SK-N-SH (cell line): ENCODE measurements around the gene CNOT1. TPM values are rescaled to one million over a fixed set of nuclear protein-coding genes. Genes with fewer than 3 reads are reported as not detected.

Experiments used
- CTCF ChIA-PET: fragments of 300-600, 350-600 bp; formaldehyde crosslinking; extraction: SDS; loops from one replicate; lab custom pipeline; 2021; lab: Yijun Ruan, JAX
- POLR2A ChIA-PET: fragments of 350-600 bp; sonication (Branson Sonifier 250); formaldehyde crosslinking; extraction: SDS; loops from one replicate; lab custom pipeline; 2020; ENCODE audit warnings: antibody characterized with exemption, inconsistent platforms; lab: Yijun Ruan, JAX
- DNase-seq: peaks from one replicate; pipeline ENCODE4 v3.0.0; 2012
- H2AFZ ChIP-seq: fragments of 200-600 bp; sonication (generic); 2 replicates; pipeline ENCODE4 v1.8.1; 2016; ENCODE audit warnings: antibody characterized with exemption, mild to moderate bottlenecking, low read depth
- H3F3A ChIP-seq: fragments of 200-600 bp; sonication (generic); replicated peaks from 2 replicates; pipeline ENCODE3; 2016; ENCODE audit warnings: antibody characterized with exemption, mild to moderate bottlenecking; ENCODE audit not compliant: insufficient read depth
- H3K27ac ChIP-seq, 2 experiments: fragments of 200-500 bp in 1 of 2; fragments of 200-600 bp in 1 of 2; sonication (Bioruptor generic) in 1 of 2; sonication (generic), shearing (Covaris generic) in 1 of 2; 2 replicates each; pipeline versions ENCODE4 v1.5.1 to v1.6.1; 2014 to 2016; ENCODE audit warnings: low read depth in 2 of 2, inconsistent platforms in 1 of 2, low read length in 1 of 2, mild to moderate bottlenecking in 1 of 2, mixed read lengths in 1 of 2
- H3K27me3 ChIP-seq: fragments of 200-600 bp; sonication (generic), shearing (Covaris generic); 2 replicates; pipeline ENCODE4 v1.6.1; 2016; ENCODE audit warnings: mixed run types; ENCODE audit not compliant: insufficient read depth
- H3K36me3 ChIP-seq, 2 experiments: fragments of 200-500 bp in 1 of 2; fragments of 200-600 bp in 1 of 2; sonication (Bioruptor generic) in 1 of 2; sonication (generic) in 1 of 2; replicated peaks in 1 of 2; 2 replicates each; pipeline versions ENCODE3 to v1.5.1; 2014 to 2016; ENCODE audit warnings: low read length in 1 of 2, mild to moderate bottlenecking in 1 of 2; ENCODE audit not compliant: insufficient read depth in 2 of 2, control insufficient read depth in 1 of 2
- H3K4me1 ChIP-seq, 2 experiments: fragments of 200-500 bp in 1 of 2; fragments of 200-600 bp in 1 of 2; sonication (Bioruptor generic) in 1 of 2; sonication (generic), shearing (Covaris generic) in 1 of 2; 2 replicates each; pipeline versions ENCODE4 v1.5.1 to v1.6.1; 2014 to 2016; ENCODE audit warnings: low read depth in 1 of 2, low read length in 1 of 2, mixed run types in 1 of 2; ENCODE audit not compliant: insufficient read depth in 2 of 2, control insufficient read depth in 1 of 2
- H3K4me2 ChIP-seq: fragments of 200-600 bp; sonication (generic), shearing (Covaris generic); 2 replicates; pipeline ENCODE4 v1.6.1; 2017; ENCODE audit warnings: mixed run types
- H3K4me3 ChIP-seq, 2 experiments: fragments of 200-500 bp in 1 of 2; fragments of 200-600 bp in 1 of 2; sonication (Bioruptor generic) in 1 of 2; sonication (generic), shearing (Covaris generic) in 1 of 2; 2 replicates each; pipeline versions ENCODE4 v1.5.1 to v1.8.1; 2014 to 2016; ENCODE audit warnings: low read depth in 2 of 2, inconsistent platforms in 1 of 2, low read length in 1 of 2, mild to moderate bottlenecking in 1 of 2, mixed read lengths in 1 of 2, moderate library complexity in 1 of 2
- H3K79me2 ChIP-seq: fragments of 200-600 bp; sonication (generic); 2 replicates; pipeline ENCODE4 v1.8.1; 2017; ENCODE audit warnings: mild to moderate bottlenecking; ENCODE audit not compliant: insufficient read depth
- H3K9ac ChIP-seq: fragments of 200-600 bp; sonication (generic); 2 replicates; pipeline ENCODE4 v1.6.1; 2017; ENCODE audit warnings: mixed run types
- H3K9me2 ChIP-seq: fragments of 200-600 bp; sonication (generic); 2 replicates; pipeline ENCODE4 v1.6.1; 2017; ENCODE audit warnings: mixed run types
- H3K9me3 ChIP-seq: fragments of 200-600 bp; sonication (generic); 2 replicates; pipeline ENCODE4 v1.6.1; 2017; ENCODE audit warnings: mixed run types, mild to moderate bottlenecking, moderate library complexity
- H4K20me1 ChIP-seq: fragments of 200-600 bp; sonication (generic); 2 replicates; pipeline ENCODE4 v1.6.1; 2017; ENCODE audit warnings: mild to moderate bottlenecking, mixed run types; ENCODE audit not compliant: insufficient read depth
- CHD2 ChIP-seq: fragments of 150-350 bp; IDR thresholded peaks from 2 replicates; pipeline ENCODE4 v1.6.1; 2018; ENCODE audit warnings: low read length; ENCODE audit not compliant: partially characterized antibody
- FOXM1 ChIP-seq: IDR thresholded peaks from 2 replicates; pipeline ENCODE4 v1.4.0; 2012; ENCODE audit warnings: low read depth, mild to moderate bottlenecking
- GABPA ChIP-seq: IDR thresholded peaks from 2 replicates; pipeline ENCODE4 v1.4.0; 2012; ENCODE audit warnings: low read depth, mild to moderate bottlenecking
- IRF3 ChIP-seq: fragments of 150-350 bp; IDR thresholded peaks from 2 replicates; pipeline ENCODE4 v1.6.1; 2016; ENCODE audit warnings: mild to moderate bottlenecking, low read depth, low read length
- JUND ChIP-seq: IDR thresholded peaks from 2 replicates; pipeline ENCODE4 v1.4.0; 2012
- RFX5 ChIP-seq: IDR thresholded peaks from 2 replicates; pipeline ENCODE4 v1.6.1; 2012; ENCODE audit warnings: mild to moderate bottlenecking, improper control_type of control experiment, low read length
- SMC3 ChIP-seq: IDR thresholded peaks from 2 replicates; pipeline ENCODE4 v1.6.1; 2012; ENCODE audit warnings: low read depth, low read length, improper control_type of control experiment
- TEAD4 ChIP-seq: IDR thresholded peaks from 2 replicates; pipeline ENCODE4 v1.4.0; 2012; ENCODE audit warnings: mild to moderate bottlenecking, borderline replicate concordance; ENCODE audit not compliant: insufficient read depth
- ZBTB33 ChIP-seq: IDR thresholded peaks from 2 replicates; pipeline ENCODE4 v1.4.0; 2012; ENCODE audit warnings: low read depth, borderline replicate concordance
- WGBS: methylation state at CpG from one replicate; pipeline ENCODE4 v1.1.6; 2017; ENCODE audit warnings: low lambda C conversion rate; 5-methylcytosine and 5-hydroxymethylcytosine counted together
- polyA plus RNA-seq, 3 experiments: library from polyadenylated mRNA; depleted of rRNA; stranded (reverse); fragments of >200 nt; gene quantifications; 2 replicates each; pipeline ENCODE4 v1.2.3, GENCODE V29; 2012

CNOT1 gene
- polyA plus RNA-seq, 1 of the 3 experiments (the other 2 are of a cell fraction): 77.8 TPM

GRCh38 chr16:58478427-58478826 is 151.2 kb downstream of the CNOT1 start:
- WGBS: 92% methylated on average over 2 of the region's 2 CpGs
- no peak overlapping the region for H3K9ac ChIP-seq
- no peak overlapping the region for H3K4me2 ChIP-seq
- H3K4me1 ChIP-seq: no peaks in the 10 kb centered on the region
- H3K9me2 ChIP-seq: no peaks in the 10 kb centered on the region
- no peak for DNase-seq
- H3K27me3 ChIP-seq: no peaks in the 10 kb centered on the region
- H3K27ac ChIP-seq: no peak overlapping the region
- ChIA-PET POLR2A (no interaction called here), CTCF (interaction anchor here (2.4 to 6.8 kb wide), 2 partner anchors 9 to 142 kb away, joined by 10 to 34 read pairs; no protein-coding TSS in a partner anchor)
- no peaks in the 10 kb centered on the region for H3K9me3 ChIP-seq
- H4K20me1 ChIP-seq: no peaks in the 10 kb centered on the region
- peaks cover 3% of the 10 kb centered on the region for H3F3A ChIP-seq
- no peak overlapping the region for H2AFZ ChIP-seq
- no peak overlapping the region for H3K4me3 ChIP-seq
- TF ChIP-seq TEAD4 (no peak), JUND (no peak), SMC3 (no peak), GABPA (no peak)
- H3K36me3 ChIP-seq: no peaks in the 10 kb centered on the region
- H3K79me2 ChIP-seq: no peaks in the 10 kb centered on the region

GRCh38 chr16:58476791-58477190 is 152.8 kb downstream of the CNOT1 start:
- no peaks in the 10 kb centered on the region for H4K20me1 ChIP-seq
- no peaks in the 10 kb centered on the region for H3K4me1 ChIP-seq
- no peak overlapping the region for H3K4me2 ChIP-seq
- WGBS: 76% methylated on average over 1 of the region's 1 CpG
- no peak overlapping the region for H3K27ac ChIP-seq
- DNase-seq: no peak
- H3K4me3 ChIP-seq: no peak overlapping the region
- no peaks in the 10 kb centered on the region for H3K36me3 ChIP-seq
- peaks cover 3% of the 10 kb centered on the region for H3F3A ChIP-seq
- ChIA-PET CTCF (interaction anchor here (2.4 to 6.8 kb wide), 2 partner anchors 11 to 140 kb away, joined by 10 to 34 read pairs; no protein-coding TSS in a partner anchor), POLR2A (no interaction called here)
- H3K27me3 ChIP-seq: no peaks in the 10 kb centered on the region
- no peaks in the 10 kb centered on the region for H3K9me2 ChIP-seq
- H3K9ac ChIP-seq: no peak overlapping the region
- no peaks in the 10 kb centered on the region for H3K79me2 ChIP-seq
- no peak for TF ChIP-seq CHD2
- no peak for TF ChIP-seq IRF3
- no peak for TF ChIP-seq ZBTB33
- TF ChIP-seq FOXM1: no peak
- no peak for TF ChIP-seq GABPA
- TF ChIP-seq RFX5: no peak
- no peaks in the 10 kb centered on the region for H3K9me3 ChIP-seq
- no peak overlapping the region for H2AFZ ChIP-seq
